GM12865 (cell line): Measurements from ENCODE around the gene SETD2.
A peak's percentile ranks its signal among the peaks of the same experiment; 100 is the strongest.

ENCODE experiments used
- DNase-seq: peaks from one replicate; pipeline ENCODE4 v3.0.0; 2010; ENCODE audit warnings: low read depth
- H3K4me3 ChIP-seq: 2 replicates; pipeline ENCODE4 v1.5.1; 2011; ENCODE audit warnings: mild to moderate bottlenecking, low read depth, low read length, control low read depth
- CTCF ChIP-seq: IDR thresholded peaks from 2 replicates; pipeline ENCODE4 v1.5.1; 2011; ENCODE audit warnings: low read length, control low read depth, low read depth, inconsistent platforms; ENCODE audit not compliant: insufficient read depth; ENCODE audit errors: missing control alignments

The SETD2 gene

GRCh38 chr3:47014036-47014435 is 149.9 kb downstream of the SETD2 start:
- DNase-seq: no peak
- no peak for TF ChIP-seq CTCF
- no peak overlapping the region for H3K4me3 ChIP-seq

- no peak for DNase-seq
- H3K4me3 ChIP-seq: no peak overlapping the region
- no peak for TF ChIP-seq CTCF
Measured at GRCh38 chr3:47013231-47013630, 150.7 kb downstream of the SETD2 start.

- H3K4me3 ChIP-seq: no peak overlapping the region
- no peak for TF ChIP-seq CTCF
- DNase-seq: no peak
Measured at GRCh38 chr3:47012342-47013230, 151.3 kb downstream of the SETD2 start.

GRCh38 chr3:47011371-47011770 is 152.5 kb downstream of the SETD2 start:
- TF ChIP-seq CTCF: no peak
- no peak for DNase-seq
- no peak overlapping the region for H3K4me3 ChIP-seq

GRCh38 chr3:47010910-47011309 is 153.0 kb downstream of the SETD2 start:
- no peak for TF ChIP-seq CTCF
- DNase-seq: no peak
- H3K4me3 ChIP-seq: no peak overlapping the region

GRCh38 chr3:47010111-47010712 is 153.7 kb downstream of the SETD2 start:
- no peak for TF ChIP-seq CTCF
- peak; percentile 4 for DNase-seq
- no peak overlapping the region for H3K4me3 ChIP-seq
